SW 1271 (cell line): ENCODE data around the gene WNT1.

Experiments
- DNase-seq, 2 experiments: peaks; one replicate each; lab custom pipeline; 2025; lab: John Stamatoyannopoulos, UW

WNT1 gene

GRCh38 chr12:49028666-49029275 is 50.6 kb downstream of the WNT1 start:
- DNase-seq, result no peak

GRCh38 chr12:49030119-49030518 is 52.0 kb downstream of the WNT1 start:
- DNase-seq, result no peak

- DNase-seq, result no peak
Observed at GRCh38 chr12:49030714-49031572, 52.8 kb downstream of the WNT1 start.

- no peak for DNase-seq
Observed at GRCh38 chr12:49031573-49032161, 53.5 kb downstream of the WNT1 start.
